ENCODE measurements around the gene TRIM41. TPM values are rescaled to one million over a fixed set of nuclear protein-coding genes. Genes with fewer than 3 reads are reported as not detected.

The TRIM41 gene
- total and polyA plus RNA-seq, 2 experiments from 2014 or later: 6.2 to 8.7 TPM

GRCh38 chr5:181231432-181231831 is 8.4 kb downstream of the TRIM41 start (continued):
- TF ChIP-seq ZNF462 (CRISPR knock-in tag; IDR thresholded peaks at IDR 0.05): no peak
- TF ChIP-seq REST (IDR thresholded peaks at IDR 0.05; ENCODE audit: unreplicated experiment): no peak
- TF ChIP-seq ZNF331 (CRISPR knock-in tag; IDR thresholded peaks at IDR 0.05; ENCODE audit: low read depth): no peak
- no peak for TF ChIP-seq EZH2phosphoT487 (IDR thresholded peaks at IDR 0.05; ENCODE audit: unreplicated experiment)
- TF ChIP-seq NANOG (IDR thresholded peaks at IDR 0.05; ENCODE audit: borderline replicate concordance): no peak
- TF ChIP-seq ZNF114 (CRISPR knock-in tag; IDR thresholded peaks at IDR 0.05): no peak

- H3K27ac Mint-ChIP-seq: no peak overlapping the region
- ATAC-seq: no peak
- TF ChIP-seq POLR2AphosphoS5 (IDR thresholded peaks at IDR 0.05; ENCODE audit: low read depth) (no peak), ZNF114 (CRISPR knock-in tag; IDR thresholded peaks at IDR 0.05) (no peak)
Observed at GRCh38 chr5:181232593-181232992, 9.5 kb downstream of the TRIM41 start.

More at GRCh38 chr5:181232593-181232992, 9.5 kb downstream of the TRIM41 start:
- no peak overlapping the region for H3K4me3 ChIP-seq
- H4K20me1 ChIP-seq (replicated peaks; ENCODE audit: insufficient read depth): peaks cover 17% of the 10 kb centered on the region
- H3F3A ChIP-seq (replicated peaks; ENCODE audit: low read depth): peaks cover 32% of the 10 kb centered on the region
- H3K4me2 ChIP-seq: no peak overlapping the region
- no peaks in the 10 kb centered on the region; the same call in none of the 2 replicates for H3K4me1 ChIP-seq (ENCODE audit: insufficient read depth)
- Mint-ChIP-seq H3K9me3 (peaks cover 6% of the 10 kb centered on the region; the same call in 1 of the 3 replicates), H3K27me3 (ENCODE audit: insufficient read depth, low read depth, poor library complexity) (peaks cover 34% of the 10 kb centered on the region), H3K36me3 (ENCODE audit: low read depth) (peaks cover 69% of the 10 kb centered on the region), H3K4me3 (no peak overlapping the region), H3K4me1 (peaks cover 9% of the 10 kb centered on the region)
- no peaks in the 10 kb centered on the region for H3K27me3 ChIP-seq (ENCODE audit: insufficient read depth)
- H3K27ac ChIP-seq (ENCODE audit: low read depth): no peak overlapping the region
- H3K9me2 ChIP-seq (ENCODE audit: insufficient read depth): no peaks in the 10 kb centered on the region
- peaks cover 26% of the 10 kb centered on the region for H3K36me3 ChIP-seq (ENCODE audit: insufficient read depth)
- H3K79me2 ChIP-seq (replicated peaks; ENCODE audit: insufficient read depth): peaks cover 2% of the 10 kb centered on the region; the same call in 1 of the 2 replicates
- no peak for DNase-seq (ENCODE audit: low spot score)
- no peak overlapping the region for H2AFZ ChIP-seq

Data from GM23338 (cell line).